ENCODE measurements around the gene PMVK.

GRCh38 chr1:154983776-154984466, 47.4 kb upstream of the PMVK start:
- TF ChIP-seq, protein P1, sequence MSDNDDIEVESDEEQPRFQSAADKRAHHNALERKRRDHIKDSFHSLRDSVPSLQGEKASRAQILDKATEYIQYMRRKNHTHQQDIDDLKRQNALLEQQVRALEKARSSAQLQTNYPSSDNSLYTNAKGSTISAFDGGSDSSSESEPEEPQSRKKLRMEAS (CRISPR knock-in tag; IDR thresholded peaks at IDR 0.05): no peak
- no peak for TF ChIP-seq CREB1 (CRISPR knock-in tag; IDR thresholded peaks at IDR 0.05)
- TF ChIP-seq, protein P2, sequence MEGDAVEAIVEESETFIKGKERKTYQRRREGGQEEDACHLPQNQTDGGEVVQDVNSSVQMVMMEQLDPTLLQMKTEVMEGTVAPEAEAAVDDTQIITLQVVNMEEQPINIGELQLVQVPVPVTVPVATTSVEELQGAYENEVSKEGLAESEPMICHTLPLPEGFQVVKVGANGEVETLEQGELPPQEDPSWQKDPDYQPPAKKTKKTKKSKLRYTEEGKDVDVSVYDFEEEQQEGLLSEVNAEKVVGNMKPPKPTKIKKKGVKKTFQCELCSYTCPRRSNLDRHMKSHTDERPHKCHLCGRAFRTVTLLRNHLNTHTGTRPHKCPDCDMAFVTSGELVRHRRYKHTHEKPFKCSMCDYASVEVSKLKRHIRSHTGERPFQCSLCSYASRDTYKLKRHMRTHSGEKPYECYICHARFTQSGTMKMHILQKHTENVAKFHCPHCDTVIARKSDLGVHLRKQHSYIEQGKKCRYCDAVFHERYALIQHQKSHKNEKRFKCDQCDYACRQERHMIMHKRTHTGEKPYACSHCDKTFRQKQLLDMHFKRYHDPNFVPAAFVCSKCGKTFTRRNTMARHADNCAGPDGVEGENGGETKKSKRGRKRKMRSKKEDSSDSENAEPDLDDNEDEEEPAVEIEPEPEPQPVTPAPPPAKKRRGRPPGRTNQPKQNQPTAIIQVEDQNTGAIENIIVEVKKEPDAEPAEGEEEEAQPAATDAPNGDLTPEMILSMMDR (IDR thresholded peaks at IDR 0.05): no peak
- no peak for TF ChIP-seq FOXP1 (CRISPR knock-in tag; IDR thresholded peaks at IDR 0.05; ENCODE audit: borderline replicate concordance)
- no peak for TF ChIP-seq NR3C1 (CRISPR knock-in tag; conservative IDR thresholded peaks at IDR 0.05; ENCODE audit: low read depth)
